T-cell (primary cell): ENCODE measurements around the gene STRA6. TPM values are rescaled to one million over a fixed set of nuclear protein-coding genes. Genes with fewer than 3 reads are reported as not detected.
A peak's percentile ranks its signal among the peaks of the same experiment; 100 is the strongest.

ENCODE experiments used
- ATAC-seq, 4 experiments: fragments of 200-7000 bp in 3 of 4; fragments of 150-1000 bp in 1 of 4; cut with Tn5 transposase; replicated peaks in 1 of 4; 1 replicate in 3 of 4; 2 replicates in 1 of 4; pipeline ENCODE4 v1.10.0; 2021; ENCODE audit warnings: moderate library complexity in 3 of 4, mild to moderate bottlenecking in 2 of 4, moderate number of reproducible peaks in 1 of 4
- CTCF ChIA-PET, 2 donors: fragments of 300-600 bp; sonication (Branson Sonifier 250); formaldehyde crosslinking; loops; one replicate each; lab custom pipeline; 2022; ENCODE audit warnings: antibody characterized with exemption in 2 of 2; lab: Charles Lee
- POLR2A ChIA-PET, 2 donors: fragments of 300-600 bp; sonication (Branson Sonifier 250); formaldehyde crosslinking; loops; one replicate each; lab custom pipeline; 2022; ENCODE audit warnings: antibody characterized with exemption in 2 of 2; lab: Charles Lee
- DNase-seq, 35 experiments: peaks; one replicate each; pipeline versions ENCODE4 v3.0.0 to v3.0.0-alpha.2; 2013 to 2023
- H3K27ac ChIP-seq: one replicate; pipeline ENCODE4 v1.5.1; 2013; ENCODE audit warnings: low read length
- H3K27me3 ChIP-seq, 2 experiments: replicated peaks in 1 of 2; 1 replicate in 1 of 2; 2 replicates in 1 of 2; pipeline versions ENCODE4 v1.6.1 to v1.7.0; 2013; ENCODE audit warnings: low read length in 1 of 2, mixed read lengths in 1 of 2; ENCODE audit not compliant: control insufficient read depth in 2 of 2, insufficient read depth in 2 of 2; ENCODE audit errors: extremely low read depth in 1 of 2
- H3K36me3 ChIP-seq, 2 donors: 1 replicate in 1 of 2; 2 replicates in 1 of 2; pipeline versions ENCODE4 v1.6.1 to v1.7.0; 2013; ENCODE audit warnings: low read length in 1 of 2; ENCODE audit not compliant: control insufficient read depth in 2 of 2, insufficient read depth in 1 of 2; ENCODE audit errors: extremely low read depth in 1 of 2
- H3K4me1 ChIP-seq, 2 experiments: 1 replicate in 1 of 2; 2 replicates in 1 of 2; pipeline versions ENCODE4 v1.6.1 to v1.7.0; 2013; ENCODE audit warnings: low read length in 2 of 2, mixed read lengths in 1 of 2; ENCODE audit not compliant: insufficient read depth in 2 of 2, control insufficient read depth in 1 of 2; ENCODE audit errors: extremely low read depth in 1 of 2
- H3K4me3 ChIP-seq, 2 donors: 1 replicate in 1 of 2; 2 replicates in 1 of 2; pipeline versions ENCODE4 v1.5.1 to v1.7.0; 2013; ENCODE audit warnings: mild to moderate bottlenecking in 2 of 2, low read length in 1 of 2, moderate library complexity in 1 of 2; ENCODE audit not compliant: control insufficient read depth in 1 of 2; ENCODE audit errors: extremely low read depth in 1 of 2
- H3K9me3 ChIP-seq: 2 replicates; pipeline ENCODE4 v1.7.0; 2013
- H3K27ac Mint-ChIP-seq, 2 donors: one replicate each; pipeline ENCODE4 v1.8.0; 2020 to 2021; ENCODE audit warnings: mild to moderate bottlenecking in 2 of 2, mixed read lengths in 2 of 2
- H3K27me3 Mint-ChIP-seq, 2 donors: one replicate each; pipeline ENCODE4 v1.8.0; 2021 to 2022; ENCODE audit warnings: mixed read lengths in 2 of 2
- H3K36me3 Mint-ChIP-seq: one replicate; pipeline ENCODE4 v1.8.0; 2021; ENCODE audit warnings: mixed read lengths
- H3K4me1 Mint-ChIP-seq, 3 donors: one replicate each; pipeline ENCODE4 v1.8.0; 2020 to 2022; ENCODE audit warnings: mixed read lengths in 3 of 3, mild to moderate bottlenecking in 1 of 3
- H3K4me3 Mint-ChIP-seq, 3 donors: one replicate each; pipeline ENCODE4 v1.8.0; 2020 to 2022; ENCODE audit warnings: mild to moderate bottlenecking in 3 of 3, mixed read lengths in 3 of 3, moderate library complexity in 3 of 3
- H3K9me3 Mint-ChIP-seq, 3 donors: one replicate each; pipeline ENCODE4 v1.8.0; 2020 to 2022; ENCODE audit warnings: mixed read lengths in 3 of 3
- WGBS: methylation state at CpG from one replicate; pipeline ENCODE4 v1.1.5; 2013; ENCODE audit warnings: missing lambda C conversion rate; ENCODE audit not compliant: insufficient coverage; 5-methylcytosine and 5-hydroxymethylcytosine counted together
- total RNA-seq, 35 experiments: library from RNA in 6 of 35; stranded (reverse) in 6 of 35; fragments of 120-200 nt in 1 of 35; gene quantifications; one replicate each; pipeline versions ENCODE4 v1.2.1 to v1.2.4 and lab custom pipeline; 2013 to 2026

Gene STRA6
- total RNA-seq, 5 donors from 2014 or later (not counting 1 experiment from before 2014, with no cell fraction given) = not detected

GRCh38 chr15:74179101-74179841 lies 23.3 kb downstream of the STRA6 start:
- CTCF ChIA-PET = no interaction called here
- H3K27ac ChIP-seq = no peak overlapping the region
- DNase-seq = no peak

GRCh38 chr15:74178326-74179100 lies 24.1 kb downstream of the STRA6 start:
- 67% methylated on average over 7 of the region's 7 CpGs for WGBS
- ATAC-seq (no peak), DNase-seq (no peak)
- no peak overlapping the region for H3K4me3 ChIP-seq
- no peaks in the 10 kb centered on the region for H3K9me3 ChIP-seq
- Mint-ChIP-seq H3K4me1 (no peaks in the 10 kb centered on the region), H3K36me3 (no peaks in the 10 kb centered on the region), H3K4me3 (no peak overlapping the region), H3K27me3 (peaks cover 0 to 14% of the 10 kb centered on the region in 2 donors), H3K27ac (no peak overlapping the region), H3K9me3 (no peaks in the 10 kb centered on the region)
- H3K27me3 ChIP-seq = peaks cover 0 to 18% of the 10 kb centered on the region in 2 experiments
- ChIA-PET POLR2A (no interaction called here), CTCF (no interaction called here)
- H3K27ac ChIP-seq = no peak overlapping the region
- no peaks in the 10 kb centered on the region for H3K36me3 ChIP-seq
- H3K4me1 ChIP-seq = no peaks in the 10 kb centered on the region

More at GRCh38 chr15:74179101-74179841, 23.3 kb downstream of the STRA6 start:
- peaks cover 0 to 14% of the 10 kb centered on the region in 2 donors for H3K27me3 Mint-ChIP-seq
- Histone ChIP-seq H3K4me3 (no peak overlapping the region), H3K27me3 (peaks cover 0 to 18% of the 10 kb centered on the region in 2 experiments), H3K9me3 (no peaks in the 10 kb centered on the region), H3K36me3 (no peaks in the 10 kb centered on the region), H3K4me1 (no peaks in the 10 kb centered on the region)
- whole genome bisulfite sequencing = 65% methylated on average over 13 of the region's 13 CpGs
- POLR2A ChIA-PET = no interaction called here
- H3K27ac Mint-ChIP-seq = no peak overlapping the region
- no peak overlapping the region for H3K4me3 Mint-ChIP-seq
- no peaks in the 10 kb centered on the region for H3K36me3 Mint-ChIP-seq
- H3K9me3 Mint-ChIP-seq = no peaks in the 10 kb centered on the region
- no peaks in the 10 kb centered on the region for H3K4me1 Mint-ChIP-seq
- no peak for ATAC-seq

DNA sequence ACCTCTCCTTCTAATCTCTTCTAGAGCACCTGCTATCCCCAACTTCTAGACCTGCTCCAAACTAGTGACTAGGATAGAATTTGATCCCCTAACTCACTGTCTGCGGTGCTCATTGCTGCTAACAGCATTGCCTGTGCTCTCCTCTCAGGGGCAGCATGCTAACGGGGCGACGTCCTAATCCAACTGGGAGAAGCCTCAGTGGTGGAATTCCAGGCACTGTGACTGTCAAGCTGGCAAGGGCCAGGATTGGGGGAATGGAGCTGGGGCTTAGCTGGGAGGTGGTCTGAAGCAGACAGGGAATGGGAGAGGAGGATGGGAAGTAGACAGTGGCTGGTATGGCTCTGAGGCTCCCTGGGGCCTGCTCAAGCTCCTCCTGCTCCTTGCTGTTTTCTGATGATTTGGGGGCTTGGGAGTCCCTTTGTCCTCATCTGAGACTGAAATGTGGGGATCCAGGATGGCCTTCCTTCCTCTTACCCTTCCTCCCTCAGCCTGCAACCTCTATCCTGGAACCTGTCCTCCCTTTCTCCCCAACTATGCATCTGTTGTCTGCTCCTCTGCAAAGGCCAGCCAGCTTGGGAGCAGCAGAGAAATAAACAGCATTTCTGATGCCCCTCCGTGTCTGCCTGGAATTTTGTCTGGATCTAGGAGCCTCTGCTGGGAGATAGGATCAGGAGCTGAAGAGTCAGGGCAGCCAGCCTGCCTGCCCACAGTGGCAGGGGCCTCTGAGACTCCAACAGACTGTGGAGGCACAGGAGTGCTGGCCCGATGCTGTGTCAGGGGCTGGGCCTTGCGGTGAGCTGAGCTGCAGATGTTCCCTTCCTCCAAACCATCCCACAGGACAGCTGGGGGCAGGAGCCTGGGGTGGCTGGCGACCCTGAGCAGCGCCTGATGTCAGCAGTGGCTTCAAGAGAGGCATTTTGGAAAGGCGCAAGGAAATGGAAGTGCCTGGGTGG lies 26.0 kb downstream of the STRA6 start:
- no peak overlapping the region for H3K27ac Mint-ChIP-seq
- Histone ChIP-seq H3K9me3 (no peaks in the 10 kb centered on the region), H3K36me3 (no peaks in the 10 kb centered on the region)

GRCh38 chr15:74175271-74176191 lies 27.1 kb downstream of the STRA6 start:
- no peak for ATAC-seq
- DNase-seq = peak in 1 of 35 experiments; percentile 11
- CTCF ChIA-PET = no interaction called here
- no peak overlapping the region for H3K4me3 Mint-ChIP-seq
- Histone ChIP-seq H3K9me3 (no peaks in the 10 kb centered on the region), H3K4me3 (no peak overlapping the region), H3K36me3 (no peaks in the 10 kb centered on the region), H3K27ac (no peak overlapping the region), H3K4me1 (no peaks in the 10 kb centered on the region), H3K27me3 (peaks cover 0 to 18% of the 10 kb centered on the region in 2 experiments)
- H3K4me1 Mint-ChIP-seq = no peaks in the 10 kb centered on the region
- POLR2A ChIA-PET = no interaction called here
- H3K27me3 Mint-ChIP-seq = peaks cover 0 to 9% of the 10 kb centered on the region in 2 donors
- no peak overlapping the region for H3K27ac Mint-ChIP-seq
- WGBS = 87% methylated on average over 45 of the region's 45 CpGs
- no peaks in the 10 kb centered on the region for H3K36me3 Mint-ChIP-seq
- no peaks in the 10 kb centered on the region for H3K9me3 Mint-ChIP-seq

More for the DNA sequence above, 26.0 kb downstream of the STRA6 start:
- ChIA-PET POLR2A (no interaction called here), CTCF (no interaction called here)
- Histone ChIP-seq H3K4me1 (no peaks in the 10 kb centered on the region), H3K27me3 (peaks cover 0 to 18% of the 10 kb centered on the region in 2 experiments), H3K4me3 (no peak overlapping the region), H3K27ac (no peak overlapping the region)
- DNase-seq (no peak), ATAC-seq (no peak)
- 70% methylated on average over 4 of the region's 10 CpGs for WGBS
- H3K4me3 Mint-ChIP-seq = no peak overlapping the region
- H3K36me3 Mint-ChIP-seq = no peaks in the 10 kb centered on the region
- H3K9me3 Mint-ChIP-seq = no peaks in the 10 kb centered on the region
- H3K4me1 Mint-ChIP-seq = no peaks in the 10 kb centered on the region
- peaks cover 0 to 10% of the 10 kb centered on the region in 2 donors for H3K27me3 Mint-ChIP-seq

- no peak for ATAC-seq
- 94% methylated on average over 14 of the region's 14 CpGs for WGBS
- Mint-ChIP-seq H3K4me1 (no peaks in the 10 kb centered on the region), H3K9me3 (no peaks in the 10 kb centered on the region), H3K27ac (no peak overlapping the region), H3K36me3 (no peaks in the 10 kb centered on the region), H3K4me3 (no peak overlapping the region), H3K27me3 (peaks cover 4 to 9% of the 10 kb centered on the region in 2 donors)
- Histone ChIP-seq H3K27me3 (peaks cover 0 to 13% of the 10 kb centered on the region in 2 experiments), H3K27ac (no peak overlapping the region), H3K4me1 (no peaks in the 10 kb centered on the region), H3K9me3 (no peaks in the 10 kb centered on the region), H3K4me3 (no peak overlapping the region), H3K36me3 (no peaks in the 10 kb centered on the region)
- ChIA-PET POLR2A (no interaction called here), CTCF (no interaction called here)
- DNase-seq = no peak
Measured at GRCh38 chr15:74174958-74175253, 27.7 kb downstream of the STRA6 start.
